Activated CD8-positive, alpha-beta memory T cell treated with anti-CD3 and anti-CD28 coated beads for 24 hours (primary cell): ENCODE results near the gene SLC26A8.
"Not testable (repeated sequence)": the region's sequence is repeated elsewhere in the genome, so short reads cannot be mapped to it uniquely, and the experiment has no call there.

ENCODE experiments used
- DNase-seq: peaks from one replicate; pipeline ENCODE4 v3.0.0-alpha.2; 2020

Gene SLC26A8

GRCh38 chr6:36000451-36000850 lies 24.0 kb downstream of the SLC26A8 start:
- no peak for DNase-seq

GRCh38 chr6:35993150-35993549 lies 31.3 kb downstream of the SLC26A8 start:
- DNase-seq = no peak

- not testable (repeated sequence) for DNase-seq
These were observed 36.4 kb downstream of the SLC26A8 start for GRCh38 chr6:35988047-35988446.

DNA sequence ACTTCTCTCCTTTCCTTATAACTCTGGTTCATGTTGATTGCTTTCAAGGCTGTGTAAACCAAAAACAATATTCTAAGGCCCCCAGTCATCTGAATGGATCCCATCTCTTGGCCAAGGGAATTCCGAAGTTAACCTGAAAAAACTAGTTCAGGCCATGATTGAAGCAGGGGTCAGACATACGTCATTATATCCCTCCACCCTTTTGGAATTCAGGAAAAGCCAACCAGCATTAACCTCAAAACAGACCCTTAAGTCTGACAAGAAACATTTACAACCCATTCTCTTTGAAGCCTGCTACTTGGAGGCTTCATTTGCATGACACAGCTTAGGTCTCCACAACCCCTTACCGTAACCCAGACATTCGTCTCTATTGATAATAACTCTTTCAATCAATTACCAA lies 39.7 kb downstream of the SLC26A8 start:
- no peak for DNase-seq

- no peak for DNase-seq
These were observed 43.3 kb downstream of the SLC26A8 start for GRCh38 chr6:35980991-35981645.

GRCh38 chr6:35980126-35980525 lies 44.3 kb downstream of the SLC26A8 start:
- not testable (repeated sequence) for DNase-seq

DNA sequence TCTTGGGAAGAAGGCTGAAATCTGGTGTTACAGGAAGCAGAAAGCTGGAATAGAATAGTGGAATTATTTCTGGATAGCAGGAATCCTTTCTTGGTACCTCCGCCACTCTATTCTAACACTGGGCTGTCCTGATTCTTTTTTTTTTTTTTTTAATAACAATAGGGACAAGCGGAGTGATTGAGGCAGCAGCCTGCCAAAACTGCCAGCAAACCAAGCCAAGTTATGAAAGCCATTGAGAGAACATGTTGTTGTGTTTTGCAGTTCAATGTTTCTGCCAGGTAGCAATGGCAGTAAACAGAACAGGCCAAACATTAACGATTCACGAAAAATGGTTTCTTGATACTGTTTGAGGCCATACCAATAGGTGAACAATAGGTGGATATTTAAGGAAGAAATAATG lies 47.1 kb downstream of the SLC26A8 start:
- no peak for DNase-seq

- DNase-seq = no peak
These were observed 50.7 kb downstream of the SLC26A8 start for GRCh38 chr6:35973670-35974222.

DNA sequence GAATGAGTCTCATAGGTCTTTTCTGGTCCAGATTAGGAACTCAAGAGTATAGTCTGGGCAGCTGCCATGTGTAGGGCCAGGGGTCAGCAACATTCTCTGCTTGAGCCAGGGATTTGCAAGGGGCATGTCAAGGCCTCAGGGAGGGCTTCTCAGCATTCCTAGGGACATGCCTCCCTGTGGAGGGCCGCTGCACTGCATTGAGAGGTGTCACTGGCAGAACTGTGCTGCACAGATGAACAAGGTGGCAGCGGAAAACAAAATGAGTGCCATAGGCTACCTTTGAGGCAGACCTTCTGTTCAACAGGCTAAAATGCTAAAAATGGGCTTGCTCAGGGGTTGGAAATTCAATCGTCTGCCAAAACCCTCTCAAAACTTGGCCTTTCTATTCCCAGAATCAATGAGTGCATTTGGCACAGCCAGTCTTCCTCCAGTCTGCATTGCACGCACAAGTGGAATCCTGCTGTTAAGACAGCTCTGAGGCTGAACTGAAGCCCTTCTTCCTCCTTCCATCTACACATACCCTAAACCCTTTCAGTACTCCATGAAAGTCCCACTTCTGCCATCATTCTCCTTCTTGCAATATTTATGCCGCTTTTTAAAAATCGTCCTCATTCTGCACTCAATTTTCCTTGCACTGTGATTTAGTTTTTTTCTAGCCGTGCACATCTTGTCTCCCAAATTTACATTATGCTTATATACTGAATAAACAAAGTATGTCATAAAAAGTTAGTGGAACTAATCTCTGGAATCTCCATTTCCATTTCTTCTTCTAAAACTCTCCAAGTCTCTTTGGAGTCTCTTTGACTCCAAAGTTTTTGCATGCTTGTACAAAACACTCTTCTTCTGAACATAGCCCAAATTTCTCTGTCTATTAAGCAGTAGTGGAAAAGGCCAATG lies 51.7 kb downstream of the SLC26A8 start:
- no peak for DNase-seq

DNA sequence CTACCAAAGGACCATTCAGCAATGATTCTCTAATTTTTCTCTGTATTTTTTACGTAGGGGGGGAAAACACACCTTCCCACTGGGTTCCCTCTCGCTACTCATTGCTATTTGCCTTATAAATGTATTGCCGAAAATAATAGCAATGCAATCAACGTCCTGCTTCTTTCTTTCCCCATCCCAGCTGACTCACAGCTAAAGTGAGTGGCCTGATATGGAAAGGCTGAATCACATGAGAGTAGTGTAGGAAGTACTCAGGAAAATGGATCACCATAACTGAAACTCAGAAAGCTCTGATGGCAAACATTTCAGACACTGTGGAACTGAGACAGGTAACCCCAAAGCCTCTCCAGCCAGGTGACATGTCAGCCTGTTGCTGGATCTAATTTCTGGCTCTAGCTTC lies 54.3 kb downstream of the SLC26A8 start:
- no peak for DNase-seq

DNA sequence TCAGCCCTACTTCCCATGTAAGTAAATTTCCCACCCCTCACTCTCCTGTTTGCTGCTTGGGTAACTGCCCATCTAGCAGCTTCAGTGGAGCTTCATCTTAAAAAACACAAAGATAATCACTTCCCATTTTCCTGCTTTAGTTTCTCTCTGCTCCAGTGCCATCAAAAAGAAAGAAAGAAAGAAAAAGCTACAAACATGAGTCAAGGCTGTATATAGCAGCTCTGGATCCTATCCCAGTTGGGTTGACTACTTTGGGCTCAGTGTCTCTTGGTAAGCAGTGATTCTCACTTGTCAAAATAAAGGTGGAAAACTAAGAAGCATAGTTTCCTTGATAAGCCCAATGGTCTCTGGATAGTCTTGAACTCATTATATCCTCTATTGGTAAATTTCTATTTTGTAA lies 54.8 kb downstream of the SLC26A8 start:
- DNase-seq = no peak

- DNase-seq = no peak
These were observed 55.6 kb downstream of the SLC26A8 start for GRCh38 chr6:35968821-35969220.

DNA sequence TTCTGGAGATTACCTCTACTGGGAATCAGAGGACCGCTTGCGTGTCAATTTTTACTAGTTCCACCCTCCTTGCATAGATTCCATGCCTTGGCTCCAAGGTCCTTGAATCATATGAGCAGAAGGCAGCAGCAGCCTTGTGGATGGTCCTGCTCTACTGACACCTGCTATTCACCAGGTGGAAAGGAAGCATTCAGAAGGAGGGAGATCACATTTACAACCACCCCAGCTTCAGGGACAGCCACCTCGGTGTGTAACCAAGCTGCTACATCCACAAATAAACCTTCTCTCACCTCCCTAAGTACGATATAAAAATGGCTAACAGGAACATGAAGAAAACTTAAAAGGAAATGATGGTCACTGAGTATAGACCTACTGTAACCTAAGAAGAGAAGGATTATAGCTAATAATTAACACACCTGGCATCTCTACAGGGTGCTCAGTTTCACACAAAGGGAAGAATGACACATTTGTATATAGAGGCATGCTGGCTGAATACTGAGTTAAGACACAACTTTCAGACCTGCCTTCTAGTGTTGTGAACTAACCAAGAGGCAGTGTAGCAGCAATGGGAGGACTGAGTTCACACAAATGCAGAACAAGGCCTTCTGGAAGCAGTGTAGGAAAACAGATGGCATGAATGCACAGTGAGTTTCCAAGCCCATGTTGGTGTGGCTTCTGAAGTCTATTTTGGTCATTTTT lies 57.2 kb downstream of the SLC26A8 start:
- DNase-seq = no peak

- no peak for DNase-seq
These were observed 61.5 kb downstream of the SLC26A8 start for GRCh38 chr6:35962779-35963560.

- no peak for DNase-seq
These were observed 64.3 kb downstream of the SLC26A8 start for GRCh38 chr6:35960187-35960586.

GRCh38 chr6:35955970-35956369 lies 68.5 kb downstream of the SLC26A8 start:
- DNase-seq = no peak

- no peak for DNase-seq
These were observed 68.9 kb downstream of the SLC26A8 start for GRCh38 chr6:35955521-35955920.

GRCh38 chr6:35955071-35955470 lies 69.4 kb downstream of the SLC26A8 start:
- DNase-seq = no peak

- DNase-seq = no peak
These were observed 70.1 kb downstream of the SLC26A8 start for GRCh38 chr6:35954333-35954732.

DNA sequence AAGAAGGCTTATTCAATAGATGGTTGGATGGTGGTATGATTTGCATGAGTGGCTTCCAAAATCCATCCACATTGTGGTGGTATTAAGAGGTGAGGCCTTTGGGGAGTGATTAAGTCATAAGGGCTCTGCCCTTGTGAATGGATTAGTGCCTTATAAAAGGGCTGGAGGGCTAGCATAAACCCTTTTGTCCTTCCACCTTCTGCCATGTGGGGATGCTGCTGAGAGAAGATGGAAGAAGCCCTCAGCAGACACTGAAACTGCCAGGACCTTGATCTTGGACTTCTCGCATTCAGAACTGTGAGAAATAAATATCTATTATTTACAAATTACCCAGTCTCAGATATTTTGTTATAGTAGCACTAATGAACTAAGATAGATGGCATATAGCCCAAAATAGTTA lies 75.7 kb downstream of the SLC26A8 start:
- DNase-seq = no peak

DNA sequence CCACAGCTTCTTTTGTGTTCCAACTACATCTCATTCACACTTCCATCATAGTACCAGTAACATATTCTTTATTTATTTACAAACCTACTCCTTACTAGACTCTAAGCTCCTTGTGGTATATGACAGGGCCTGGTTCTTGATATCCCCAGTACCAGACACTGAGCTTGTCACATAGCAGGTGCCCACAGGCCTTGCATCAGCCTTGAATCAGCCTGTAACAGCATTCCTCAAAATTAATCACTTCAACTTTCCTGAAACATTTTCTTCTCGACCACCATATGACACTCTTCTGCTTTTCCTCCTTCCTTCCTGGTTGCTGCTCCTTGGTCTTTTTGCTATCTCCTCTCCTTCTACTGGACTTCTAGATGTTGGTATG lies 78.8 kb downstream of the SLC26A8 start:
- DNase-seq = no peak

DNA sequence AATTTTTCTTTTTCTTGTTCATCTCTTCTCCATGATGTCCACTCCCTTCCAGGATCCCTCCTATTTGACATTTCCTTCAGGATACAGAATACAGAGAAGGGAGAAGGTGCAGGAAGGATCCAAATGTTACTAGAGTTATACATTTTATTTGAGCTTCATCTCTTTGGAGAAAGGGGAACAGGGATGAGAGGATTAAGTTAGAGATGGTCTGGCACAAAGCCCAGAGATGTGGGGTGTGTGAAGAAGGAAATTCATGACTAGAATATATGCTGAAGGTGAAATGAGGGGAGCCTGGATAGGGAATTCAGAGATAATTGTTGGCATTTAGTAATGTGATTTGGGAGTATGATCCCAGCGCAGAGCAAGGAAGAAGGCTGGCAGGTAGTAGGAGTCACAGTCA lies 81.1 kb downstream of the SLC26A8 start:
- DNase-seq = no peak

GRCh38 chr6:35942355-35942754 lies 82.1 kb downstream of the SLC26A8 start:
- DNase-seq = no peak
